Endothelial cell of umbilical vein (primary cell): ENCODE data around the gene TRIM7.

Source experiments
- CTCF ChIP-seq, 2 donors: IDR thresholded peaks; 1 replicate in 1 of 2; 2 replicates in 1 of 2; pipeline ENCODE4 v1.5.1; 2011; ENCODE audit warnings: low read length in 2 of 2, mild to moderate bottlenecking in 2 of 2, moderate library complexity in 2 of 2, control low read depth in 1 of 2, inconsistent platforms in 1 of 2, low read depth in 1 of 2; ENCODE audit not compliant: insufficient read depth in 1 of 2; ENCODE audit errors: extremely low read depth in 1 of 2
- EZH2 ChIP-seq: IDR thresholded peaks from 2 replicates; pipeline ENCODE4 v1.6.1; 2012; ENCODE audit warnings: borderline replicate concordance, low read depth, mild to moderate bottlenecking, moderate library complexity, low read length, inconsistent platforms; ENCODE audit not compliant: severe bottlenecking
- GATA2 ChIP-seq: IDR thresholded peaks from 2 replicates; pipeline ENCODE4 v1.7.0; 2011; ENCODE audit warnings: low read depth, mild to moderate bottlenecking, moderate library complexity, mixed read lengths, low read length; ENCODE audit not compliant: insufficient read length, insufficient read depth
- MYC ChIP-seq: IDR thresholded peaks from one replicate; pipeline ENCODE4 v1.6.1; 2011; ENCODE audit warnings: mild to moderate bottlenecking, low read depth, low read length
- POLR2A ChIP-seq: IDR thresholded peaks from 2 replicates; pipeline ENCODE4 v1.6.1; 2012; ENCODE audit warnings: low read depth, mild to moderate bottlenecking, control low read depth, low read length
- POLR2AphosphoS5 ChIP-seq: IDR thresholded peaks from 2 replicates; pipeline ENCODE4 v1.6.1; 2012; ENCODE audit warnings: low read depth, mild to moderate bottlenecking, control low read depth, low read length, moderate library complexity; ENCODE audit not compliant: insufficient read depth
- TF ChIP-seq, protein P1 (sequence below): IDR thresholded peaks from 2 replicates; pipeline ENCODE4 v1.6.1; 2011; ENCODE audit not compliant: insufficient read depth, insufficient read length

DNA sequence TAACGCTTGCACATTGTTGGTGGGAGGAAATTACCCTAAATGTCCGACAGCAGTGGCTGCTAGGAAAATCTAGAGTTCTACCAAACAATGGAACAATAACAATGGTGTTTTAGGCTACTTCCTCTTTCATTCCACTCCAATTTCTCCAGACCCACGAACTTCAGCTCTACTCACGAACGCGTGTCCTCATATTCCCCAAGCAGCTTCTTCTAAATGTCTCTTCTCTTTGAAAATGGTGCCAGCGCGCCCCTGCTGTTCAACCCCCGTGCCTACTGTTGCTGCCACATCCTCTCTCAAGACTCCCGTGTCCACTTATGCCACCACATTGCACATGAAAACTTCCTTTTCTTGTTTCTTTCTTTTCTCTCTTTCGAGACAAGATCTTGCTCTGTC, 32.0 kb downstream of the TRIM7 start:
- TF ChIP-seq CTCF (IDR thresholded peaks at IDR 0.05; ENCODE audit: extremely low read depth in 1 of 2, insufficient read depth in 1 of 2, low read depth in 1 of 2, low read length in 2 of 2), result no peak
- no peak for TF ChIP-seq POLR2A
- no peak for TF ChIP-seq GATA2
- TF ChIP-seq POLR2AphosphoS5, result no peak
- TF ChIP-seq MYC, result no peak
- TF ChIP-seq EZH2, result no peak
- TF ChIP-seq, protein P1, sequence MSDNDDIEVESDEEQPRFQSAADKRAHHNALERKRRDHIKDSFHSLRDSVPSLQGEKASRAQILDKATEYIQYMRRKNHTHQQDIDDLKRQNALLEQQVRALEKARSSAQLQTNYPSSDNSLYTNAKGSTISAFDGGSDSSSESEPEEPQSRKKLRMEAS, result no peak
